Measurements from ENCODE around the gene FHL1. TPM values are rescaled to one million over a fixed set of nuclear protein-coding genes. Genes with fewer than 3 reads are reported as not detected.

FHL1 gene
- total RNA-seq, 4 donors from 2014 or later = 85.9 to 140 (median 107) TPM

GRCh38 chrX:136211766-136212556 is 64.6 kb downstream of the FHL1 start:
- WGBS, 2 donors = 64 to 74% methylated on average over 3 to 11 of the region's 11 CpGs
- intact Hi-C loops (cut with DNase I; ENCODE audit: low total_unique reads) = no loop called here
- no peak for TF ChIP-seq POLR2A (IDR thresholded peaks at IDR 0.05)
- no peak for TF ChIP-seq CTCF (IDR thresholded peaks at IDR 0.05)
- no peak overlapping the region for H3K4me3 ChIP-seq (ENCODE audit: low read depth, poor library complexity, severe bottlenecking)
- DNase-seq (ENCODE audit: low spot score in 2 of 2) = no peak

GRCh38 chrX:136212557-136213111 is 65.3 kb downstream of the FHL1 start:
- TF ChIP-seq POLR2A (IDR thresholded peaks at IDR 0.05) = no peak
- no peak for TF ChIP-seq CTCF (IDR thresholded peaks at IDR 0.05)
- intact Hi-C loops (cut with DNase I; ENCODE audit: low total_unique reads) = no loop called here
- no peak for DNase-seq (ENCODE audit: low spot score in 2 of 2)
- H3K4me3 ChIP-seq (ENCODE audit: low read depth, poor library complexity, severe bottlenecking) = no peak overlapping the region
- WGBS, 2 donors = 81 to 83% methylated on average over 15 to 17 of the region's 17 CpGs

GRCh38 chrX:136214551-136214950 is 67.2 kb downstream of the FHL1 start:
- intact Hi-C loops (cut with DNase I; ENCODE audit: low total_unique reads) = no loop called here
- WGBS, 2 donors = 56 to 65% methylated on average over 7 of the region's 7 CpGs
- no peak for DNase-seq (ENCODE audit: low spot score in 2 of 2)

GRCh38 chrX:136215559-136215958 is 68.2 kb downstream of the FHL1 start:
- intact Hi-C loops (cut with DNase I; ENCODE audit: low total_unique reads) = no loop called here
- no peak for DNase-seq (ENCODE audit: low spot score in 2 of 2)
- no peak overlapping the region for H3K4me3 ChIP-seq (ENCODE audit: low read depth, poor library complexity, severe bottlenecking)
- TF ChIP-seq POLR2A (IDR thresholded peaks at IDR 0.05) (no peak), CTCF (IDR thresholded peaks at IDR 0.05) (no peak)

More at GRCh38 chrX:136214551-136214950, 67.2 kb downstream of the FHL1 start:
- TF ChIP-seq POLR2A (IDR thresholded peaks at IDR 0.05) (no peak), CTCF (IDR thresholded peaks at IDR 0.05) (no peak)
- H3K4me3 ChIP-seq (ENCODE audit: low read depth, poor library complexity, severe bottlenecking) = no peak overlapping the region

GRCh38 chrX:136219893-136220292 is 72.6 kb downstream of the FHL1 start:
- no peak for DNase-seq (ENCODE audit: low spot score in 2 of 2)
- no peak overlapping the region for H3K4me3 ChIP-seq (ENCODE audit: low read depth, poor library complexity, severe bottlenecking)
- 84 to 92% methylated on average over 5 of the region's 5 CpGs for WGBS, 2 donors
- intact Hi-C loops (cut with DNase I; ENCODE audit: low total_unique reads) = no loop called here
- TF ChIP-seq POLR2A (IDR thresholded peaks at IDR 0.05) = no peak
- no peak for TF ChIP-seq CTCF (IDR thresholded peaks at IDR 0.05)

All from lower leg skin (tissue), 4 donors.